DMS114 treated with DMSO at 0.1 percent for 48 hours (cell line): Measurements from ENCODE around the gene SLC13A3.

Source experiments
- DNase-seq: peaks from one replicate; lab custom pipeline; 2025; ENCODE audit not compliant: unreplicated experiment; lab: John Stamatoyannopoulos, UW

The SLC13A3 gene

GRCh38 chr20:46637427-46638133 is 13.7 kb downstream of the SLC13A3 start:
- no peak for DNase-seq

DNA sequence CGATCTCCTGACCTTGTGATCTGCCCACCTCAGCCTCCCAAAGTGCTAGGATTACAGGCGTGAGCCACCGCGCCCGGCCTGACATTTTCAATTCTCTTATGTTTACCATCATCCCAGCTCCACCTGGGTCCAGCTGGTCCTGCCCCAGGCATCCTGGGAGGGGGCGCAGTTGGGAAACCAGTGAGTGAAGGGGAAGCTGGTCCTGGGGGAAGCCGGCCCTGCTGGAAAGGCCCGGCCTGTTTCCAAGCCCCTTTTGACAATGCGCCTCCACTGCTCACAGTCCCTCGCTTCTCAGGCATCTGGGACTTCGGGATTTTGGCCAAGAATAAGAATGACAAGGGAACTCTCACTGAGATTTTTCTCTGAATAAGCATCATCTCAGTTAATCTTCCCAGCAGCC is 14.2 kb downstream of the SLC13A3 start:
- no peak for DNase-seq

DNA sequence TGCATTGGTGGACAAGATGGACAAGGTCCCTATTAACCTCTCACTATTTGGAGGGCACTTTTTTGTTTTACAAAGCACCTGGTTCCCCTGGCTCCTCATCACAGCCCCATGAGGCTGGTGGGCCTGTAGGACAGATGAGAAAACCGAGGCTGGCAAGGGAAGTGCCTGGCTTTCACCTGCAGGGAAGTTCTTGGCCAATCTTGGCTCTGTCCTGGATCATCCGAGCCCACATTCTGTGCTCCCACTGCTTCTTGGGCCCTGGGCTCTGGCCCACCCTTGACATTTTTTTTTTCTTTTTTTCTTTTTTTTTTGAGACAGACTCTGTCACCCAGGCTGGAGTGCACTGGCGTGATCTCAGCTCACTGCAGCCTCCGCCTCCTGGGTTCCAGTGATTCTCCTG is 14.7 kb downstream of the SLC13A3 start:
- no peak for DNase-seq

DNA sequence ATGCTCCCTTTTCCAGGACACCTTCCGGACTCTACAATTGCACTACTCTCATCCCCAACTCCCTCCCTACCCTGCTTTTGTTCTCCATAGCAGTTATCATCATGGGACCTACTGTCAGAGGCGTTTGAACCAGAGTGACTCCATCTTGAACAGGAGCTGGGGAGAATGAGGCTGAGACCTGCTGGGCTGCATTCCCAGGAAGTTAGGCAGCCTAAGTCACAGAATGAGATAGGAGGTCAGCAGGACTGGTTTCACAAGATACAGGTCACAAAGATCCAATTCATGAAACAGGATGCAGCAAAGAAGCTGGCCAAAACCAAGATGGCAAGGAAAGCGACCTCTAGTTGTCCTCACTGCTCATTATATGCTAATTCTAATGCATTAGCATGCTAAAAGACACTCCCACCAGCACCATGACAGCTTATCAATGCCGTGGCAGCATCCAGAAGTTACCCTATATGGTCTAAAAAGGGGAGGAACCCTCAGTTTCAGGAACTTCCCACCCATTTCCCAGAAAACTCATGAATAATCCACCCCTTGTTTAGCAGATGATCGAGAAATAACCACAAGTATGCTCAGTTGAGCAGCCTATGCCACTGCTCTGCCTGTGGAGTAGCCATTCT is 15.6 kb downstream of the SLC13A3 start:
- no peak for DNase-seq

GRCh38 chr20:46634528-46634927 is 16.7 kb downstream of the SLC13A3 start:
- no peak for DNase-seq

- DNase-seq: no peak
Measured at GRCh38 chr20:46631874-46632446, 19.3 kb downstream of the SLC13A3 start.

GRCh38 chr20:46631212-46631869 is 19.9 kb downstream of the SLC13A3 start:
- no peak for DNase-seq

GRCh38 chr20:46630306-46630705 is 21.0 kb downstream of the SLC13A3 start:
- DNase-seq: no peak

GRCh38 chr20:46629341-46629740 is 21.9 kb downstream of the SLC13A3 start:
- no peak for DNase-seq

- no peak for DNase-seq
Measured at GRCh38 chr20:46627234-46627633, 24.0 kb downstream of the SLC13A3 start.

DNA sequence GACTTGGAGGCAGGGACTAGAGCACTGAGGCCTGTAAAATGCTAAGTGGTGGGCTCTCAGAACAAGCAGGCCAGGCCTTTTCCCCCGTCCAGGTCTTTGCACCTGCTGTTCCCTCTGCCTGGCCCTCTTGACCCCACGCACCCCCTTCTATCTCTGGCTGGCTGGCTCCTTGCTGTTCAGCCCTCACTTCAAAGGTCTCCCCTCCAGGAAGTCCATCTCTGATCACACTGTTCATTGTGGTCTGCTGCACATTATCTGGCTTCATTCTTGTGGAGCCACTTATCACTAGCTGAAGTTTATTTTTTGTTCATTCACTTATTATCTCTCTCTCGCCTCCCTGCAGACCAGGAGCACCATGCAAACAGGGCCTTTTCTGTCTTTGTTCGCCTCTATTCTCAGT is 24.5 kb downstream of the SLC13A3 start:
- no peak for DNase-seq

DNA sequence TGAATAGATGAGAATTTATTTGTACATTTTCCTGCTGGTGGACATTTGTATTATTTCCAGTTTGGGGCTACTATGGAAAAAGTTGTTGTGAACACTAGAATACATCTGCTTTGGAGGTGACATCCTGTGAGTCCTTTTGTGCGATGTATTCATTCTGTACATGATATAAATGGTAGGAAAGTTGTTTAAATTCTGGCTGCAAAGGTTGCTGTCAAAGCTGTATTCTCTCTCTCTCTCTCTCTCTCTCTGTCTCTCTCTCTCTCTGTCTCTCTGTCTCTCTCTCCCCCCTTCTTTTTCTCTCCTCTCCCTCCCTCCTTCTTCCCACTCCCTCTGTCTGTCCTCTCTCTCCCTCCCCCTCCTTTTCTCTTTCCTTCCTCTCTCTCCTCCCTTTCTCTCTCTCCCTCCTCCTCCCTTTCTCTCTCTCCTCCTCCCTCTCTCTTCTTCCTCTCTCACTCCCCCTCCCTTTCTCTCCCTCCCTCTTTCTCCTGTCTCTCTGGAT is 25.3 kb downstream of the SLC13A3 start:
- no peak for DNase-seq

GRCh38 chr20:46624946-46625345 is 26.3 kb downstream of the SLC13A3 start:
- DNase-seq: no peak

GRCh38 chr20:46622165-46622564 is 29.1 kb downstream of the SLC13A3 start:
- DNase-seq: no peak

DNA sequence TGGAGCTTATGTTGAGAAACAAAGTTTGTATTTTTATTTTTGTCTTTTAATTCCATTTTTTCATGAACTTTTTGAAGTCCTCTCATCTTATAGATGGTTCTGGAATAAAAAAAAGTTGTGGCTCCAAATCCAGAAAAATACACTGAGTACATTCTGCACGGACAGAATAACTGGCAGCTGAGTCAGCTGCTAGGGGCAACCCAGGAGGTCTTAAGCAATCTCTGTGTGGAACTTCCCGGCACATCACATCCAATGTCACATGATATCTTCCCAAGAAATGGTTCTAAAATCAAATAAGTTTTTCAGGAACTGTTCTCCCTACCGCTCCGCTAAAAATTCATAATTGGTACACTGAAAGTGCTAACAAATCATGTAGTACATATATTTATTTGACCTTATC is 29.8 kb downstream of the SLC13A3 start:
- DNase-seq: no peak

- no peak for DNase-seq
Measured at GRCh38 chr20:46619445-46619844, 31.8 kb downstream of the SLC13A3 start.

GRCh38 chr20:46618316-46619100 is 32.8 kb downstream of the SLC13A3 start:
- DNase-seq: no peak

- DNase-seq: no peak
Measured at GRCh38 chr20:46614503-46614902, 36.8 kb downstream of the SLC13A3 start.

DNA sequence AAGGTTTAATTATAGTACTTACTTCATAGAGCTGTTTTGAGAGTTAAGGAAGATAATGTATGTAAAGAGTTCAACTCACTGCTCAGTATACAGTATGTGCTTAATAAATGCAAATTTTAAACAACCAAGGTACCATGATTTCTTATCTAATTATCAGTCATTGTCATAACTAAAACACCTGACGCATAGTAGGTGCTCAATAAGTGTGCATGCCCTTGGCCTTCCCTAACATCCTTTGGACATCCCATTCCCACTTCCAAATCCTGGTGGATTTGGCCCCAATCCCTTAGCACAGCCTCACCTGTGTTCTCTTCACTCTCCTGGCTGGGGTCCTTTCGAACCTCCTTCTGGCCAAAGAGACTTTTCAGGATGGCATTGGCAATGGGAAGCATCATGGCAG is 41.1 kb downstream of the SLC13A3 start:
- no peak for DNase-seq

- no peak for DNase-seq
Measured at GRCh38 chr20:46609043-46609442, 42.2 kb downstream of the SLC13A3 start.

DNA sequence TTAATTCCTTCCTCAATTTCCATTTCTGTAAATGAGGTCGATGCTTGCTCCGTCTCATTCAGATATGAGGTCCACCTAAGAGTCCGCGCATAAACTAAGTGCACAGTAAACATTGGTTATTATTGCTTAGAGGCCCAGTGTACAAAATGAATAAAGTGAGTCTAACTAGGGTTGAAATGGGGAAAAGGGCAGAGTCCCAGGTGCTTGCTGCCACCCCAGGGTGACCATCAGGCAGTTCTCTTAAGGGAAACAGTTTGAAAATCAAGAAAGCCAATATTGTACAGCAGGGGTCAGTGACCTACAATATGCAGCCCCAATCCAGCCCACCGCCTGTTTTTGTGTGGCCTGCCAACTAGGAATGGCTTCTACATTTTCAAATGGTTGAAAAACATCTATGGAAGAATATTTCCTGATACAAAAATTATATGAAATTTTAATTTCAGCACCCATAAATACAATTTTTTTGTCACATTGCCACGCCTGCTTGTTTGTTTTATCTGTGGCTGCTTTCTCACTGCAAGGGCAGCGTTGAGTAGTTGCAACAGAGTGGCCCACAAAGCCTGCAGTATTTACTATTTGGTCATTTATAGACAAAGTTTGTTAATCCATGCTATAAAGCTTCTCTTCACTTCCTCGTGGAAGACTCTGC is 43.3 kb downstream of the SLC13A3 start:
- no peak for DNase-seq
